DMS153 treated with DMSO at 0.1 percent for 48 hours (cell line): ENCODE measurements around the gene EIF4G3.
"Not testable (repeated sequence)": the region's sequence is repeated elsewhere in the genome, so short reads cannot be mapped to it uniquely, and the experiment has no call there.

Experiments
- DNase-seq: peaks from one replicate; lab custom pipeline; 2025; ENCODE audit not compliant: unreplicated experiment; lab: John Stamatoyannopoulos, UW

The EIF4G3 gene

GRCh38 chr1:21185221-21185731 is 8.6 kb upstream of the EIF4G3 start:
- no peak for DNase-seq

- no peak for DNase-seq
These were observed 7.6 kb upstream of the EIF4G3 start for GRCh38 chr1:21184276-21184675.

- no peak for DNase-seq
These were observed 5.6 kb upstream of the EIF4G3 start for GRCh38 chr1:21182181-21182731.

- not testable (repeated sequence) for DNase-seq
These were observed 1.6 kb upstream of the EIF4G3 start for GRCh38 chr1:21178271-21178670.

- DNase-seq = no peak
These were observed 771 bp downstream of the EIF4G3 start for GRCh38 chr1:21175670-21176581.

GRCh38 chr1:21175324-21175669 is 1.4 kb downstream of the EIF4G3 start:
- DNase-seq = no peak

GRCh38 chr1:21174654-21175323 is 1.9 kb downstream of the EIF4G3 start:
- no peak for DNase-seq

GRCh38 chr1:21174230-21174629 is 2.5 kb downstream of the EIF4G3 start:
- DNase-seq = no peak

GRCh38 chr1:21173096-21173495 is 3.6 kb downstream of the EIF4G3 start:
- not testable (repeated sequence) for DNase-seq

GRCh38 chr1:21170837-21171236 is 5.9 kb downstream of the EIF4G3 start:
- not testable (repeated sequence) for DNase-seq

- no peak for DNase-seq
These were observed 8.3 kb downstream of the EIF4G3 start for GRCh38 chr1:21168444-21168843.

GRCh38 chr1:21165646-21166045 is 11.1 kb downstream of the EIF4G3 start:
- no peak for DNase-seq

- DNase-seq = no peak
These were observed 11.6 kb downstream of the EIF4G3 start for GRCh38 chr1:21165076-21165475.

GRCh38 chr1:21164266-21164665 is 12.4 kb downstream of the EIF4G3 start:
- DNase-seq = no peak

GRCh38 chr1:21162740-21163464 is 13.8 kb downstream of the EIF4G3 start:
- no peak for DNase-seq

GRCh38 chr1:21161842-21162241 is 14.9 kb downstream of the EIF4G3 start:
- no peak for DNase-seq

- no peak for DNase-seq
These were observed 16.4 kb downstream of the EIF4G3 start for GRCh38 chr1:21160263-21160796.

GRCh38 chr1:21157868-21158267 is 18.8 kb downstream of the EIF4G3 start:
- DNase-seq = no peak

- no peak for DNase-seq
These were observed 19.6 kb downstream of the EIF4G3 start for GRCh38 chr1:21157054-21157453.

- DNase-seq = no peak
These were observed 20.7 kb downstream of the EIF4G3 start for GRCh38 chr1:21156019-21156418.

GRCh38 chr1:21154717-21155116 is 22.0 kb downstream of the EIF4G3 start:
- DNase-seq = no peak
